HG03139 (cell line): ENCODE data around the gene GSAP.

ENCODE experiments used
- ATAC-seq: cut with Tn5 transposase; IDR thresholded peaks from one replicate; pipeline ENCODE4 v1.9.1; 2021; ENCODE audit not compliant: unreplicated experiment

The GSAP gene

GRCh38 chr7:77409739-77410547 is 6.2 kb downstream of the GSAP start:
- no peak for ATAC-seq

- no peak for ATAC-seq
These were observed 7.0 kb downstream of the GSAP start for GRCh38 chr7:77409005-77409738.

- ATAC-seq: no peak
These were observed 8.2 kb downstream of the GSAP start for GRCh38 chr7:77407906-77408305.

- no peak for ATAC-seq
These were observed 9.7 kb downstream of the GSAP start for GRCh38 chr7:77406421-77406820.

DNA sequence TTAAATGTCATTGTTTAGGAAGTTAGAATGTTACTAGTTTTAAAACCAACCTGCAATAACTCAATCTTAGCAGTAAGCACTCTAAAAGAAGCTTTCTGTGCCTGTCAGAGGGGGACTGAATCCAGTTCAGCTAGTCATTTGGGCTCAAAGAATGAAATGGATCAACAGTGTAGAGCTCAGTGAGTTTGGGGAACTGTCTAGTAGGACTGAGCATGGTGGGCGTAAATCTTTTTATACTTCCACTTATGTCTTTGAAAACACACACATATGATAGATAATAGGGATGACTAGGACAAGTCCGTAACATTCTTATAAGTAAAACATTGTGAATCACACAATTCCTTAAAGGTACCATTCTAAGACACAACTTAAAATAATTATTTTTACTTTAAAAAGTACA is 11.5 kb downstream of the GSAP start:
- no peak for ATAC-seq

DNA sequence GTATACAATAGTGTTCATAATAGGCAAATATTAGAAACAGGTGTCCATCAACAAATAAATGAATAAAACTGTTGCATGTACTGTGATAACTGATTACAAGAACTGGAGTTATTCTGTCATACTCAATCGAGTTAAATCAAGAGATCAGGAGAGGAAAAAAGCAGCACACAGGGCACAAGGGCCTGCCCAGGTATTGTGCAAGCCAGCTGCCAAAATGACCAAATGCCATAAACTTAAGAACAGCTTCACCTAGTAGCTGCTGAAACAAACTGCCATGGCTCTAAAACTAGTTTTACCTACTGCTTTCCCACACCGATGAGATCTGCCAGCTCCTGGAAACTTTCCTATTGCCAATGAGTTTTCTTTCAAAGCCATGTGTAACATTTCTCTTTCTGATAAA is 12.2 kb downstream of the GSAP start:
- ATAC-seq: no peak

DNA sequence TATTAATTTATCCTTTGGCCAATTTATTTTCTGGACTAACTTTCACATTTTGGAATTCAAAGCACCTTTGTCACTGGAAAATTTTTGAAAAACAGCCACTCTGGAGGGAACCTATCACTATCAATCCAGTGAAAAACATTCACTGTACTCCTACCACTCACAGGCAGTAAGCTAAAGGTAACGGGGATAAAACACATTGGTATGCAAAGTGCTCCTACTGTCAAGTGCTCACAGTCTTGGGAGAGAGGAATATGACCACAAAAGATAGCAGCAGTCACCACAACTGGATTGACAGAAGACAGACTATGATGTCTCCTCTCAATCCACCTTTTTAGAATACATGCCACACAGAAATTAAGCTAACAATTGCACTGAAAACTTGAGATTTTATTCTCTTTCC is 13.3 kb downstream of the GSAP start:
- no peak for ATAC-seq

DNA sequence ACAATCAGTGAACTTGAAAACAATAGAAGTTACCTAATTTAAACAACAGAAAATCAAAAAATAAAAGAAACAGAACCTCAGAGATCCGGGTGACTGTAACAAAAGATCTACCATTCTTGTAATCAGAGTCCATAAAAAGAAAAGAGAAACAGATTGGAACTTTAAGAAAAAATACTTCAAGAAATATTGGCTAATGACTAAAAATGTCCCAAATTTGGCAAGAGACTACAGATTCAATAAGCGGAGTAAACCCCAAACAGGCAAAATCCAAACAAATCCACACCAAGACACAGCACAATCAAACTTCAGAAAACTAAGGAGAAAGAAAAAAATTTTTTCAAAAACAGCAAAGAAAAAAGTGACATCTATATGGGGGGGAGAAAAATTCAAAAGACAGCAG is 15.1 kb downstream of the GSAP start:
- ATAC-seq: no peak

- no peak for ATAC-seq
These were observed 16.3 kb downstream of the GSAP start for GRCh38 chr7:77399816-77400215.

DNA sequence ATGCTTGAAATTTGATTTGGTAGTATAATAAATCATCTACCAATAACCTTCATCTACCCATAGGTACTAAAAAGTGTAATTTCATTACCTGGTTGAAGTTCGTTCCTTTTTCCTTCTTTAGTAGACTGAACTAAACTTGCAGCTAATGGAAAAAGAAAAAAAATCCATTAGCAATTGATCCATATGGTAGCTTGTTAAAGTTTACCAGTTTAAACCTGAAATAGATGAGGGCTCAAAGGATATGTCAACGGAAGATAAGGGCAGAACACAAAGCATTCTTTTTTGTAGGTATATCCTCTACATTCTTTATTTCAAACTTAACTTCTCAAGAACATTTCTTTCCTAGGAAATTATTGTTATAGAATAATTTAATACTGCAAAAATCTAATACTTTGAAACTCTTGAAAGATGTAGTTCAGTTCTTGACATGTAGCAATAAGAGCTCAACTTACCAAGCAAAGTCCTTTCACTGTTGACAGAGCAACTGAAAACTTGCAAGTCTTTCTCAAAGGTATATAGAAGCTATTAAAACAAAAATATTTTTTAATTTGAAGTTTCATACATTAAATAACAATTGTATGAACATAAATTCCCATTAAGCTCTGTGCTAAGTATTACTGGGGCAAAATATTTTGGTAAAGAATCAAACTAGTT is 19.1 kb downstream of the GSAP start:
- ATAC-seq: no peak

GRCh38 chr7:77395626-77396025 is 20.5 kb downstream of the GSAP start:
- no peak for ATAC-seq

GRCh38 chr7:77393954-77394353 is 22.2 kb downstream of the GSAP start:
- no peak for ATAC-seq

- ATAC-seq: peak; percentile 95
These were observed 22.9 kb downstream of the GSAP start for GRCh38 chr7:77393261-77393660.

- ATAC-seq: no peak
These were observed 24.9 kb downstream of the GSAP start for GRCh38 chr7:77391230-77391629.

DNA sequence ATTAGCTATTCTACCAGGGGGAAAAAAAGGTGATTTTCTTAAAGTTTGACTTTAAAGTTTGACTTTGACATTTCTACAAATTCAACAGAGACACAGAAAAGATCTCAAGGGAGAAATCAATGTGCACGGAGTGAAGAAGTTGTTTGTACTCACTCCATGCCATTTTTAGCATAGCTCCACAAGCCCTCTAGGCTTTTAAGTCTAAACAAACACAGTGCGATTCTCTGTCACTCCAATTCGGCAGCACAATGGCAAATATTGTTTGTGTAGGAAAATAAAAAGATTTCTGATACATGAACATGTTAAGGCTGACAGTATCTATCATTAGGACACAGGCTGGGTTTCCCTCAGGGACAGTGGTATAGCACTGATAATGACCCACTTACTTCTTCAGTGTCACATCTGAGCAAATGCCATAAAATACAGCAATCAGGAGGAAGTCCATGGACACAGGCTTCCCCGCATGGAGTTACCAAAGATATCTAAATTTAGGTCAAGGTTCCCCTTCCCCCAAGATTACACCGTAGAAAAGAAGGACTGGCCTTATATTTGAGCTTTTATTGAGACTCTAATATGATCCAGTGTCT is 28.0 kb downstream of the GSAP start:
- ATAC-seq: no peak

DNA sequence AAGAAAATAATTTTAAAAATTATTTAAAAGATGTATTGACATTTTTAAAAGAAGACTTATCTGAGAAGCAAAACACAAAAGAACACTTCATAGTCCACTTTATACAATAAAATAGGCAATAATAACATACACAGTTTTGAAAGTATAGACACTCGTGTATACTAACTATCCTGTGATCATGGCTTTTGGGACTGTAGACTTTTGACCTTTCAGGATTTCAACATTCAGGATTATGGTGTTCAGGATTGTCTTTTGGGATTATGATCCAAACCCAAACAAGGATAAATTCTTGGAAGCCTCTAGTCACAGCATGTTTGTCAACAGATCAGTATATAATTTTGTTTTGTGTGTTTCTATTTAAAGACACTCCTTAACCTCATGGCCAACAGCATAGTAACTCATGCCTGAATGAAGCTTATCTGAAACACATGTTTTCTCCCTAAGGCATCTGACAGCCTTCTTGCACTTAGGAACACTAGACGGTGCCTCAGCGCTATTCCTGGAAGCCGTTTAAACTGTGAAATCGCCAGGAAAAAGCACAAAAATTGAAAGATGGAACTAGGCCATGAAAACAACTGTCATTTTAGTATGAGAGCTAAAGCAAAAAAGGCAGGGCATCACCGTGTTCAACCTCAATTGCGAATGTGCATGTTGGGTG is 29.9 kb downstream of the GSAP start:
- no peak for ATAC-seq

GRCh38 chr7:77383333-77383740 is 32.8 kb downstream of the GSAP start:
- no peak for ATAC-seq

GRCh38 chr7:77382532-77382931 is 33.6 kb downstream of the GSAP start:
- ATAC-seq: no peak

DNA sequence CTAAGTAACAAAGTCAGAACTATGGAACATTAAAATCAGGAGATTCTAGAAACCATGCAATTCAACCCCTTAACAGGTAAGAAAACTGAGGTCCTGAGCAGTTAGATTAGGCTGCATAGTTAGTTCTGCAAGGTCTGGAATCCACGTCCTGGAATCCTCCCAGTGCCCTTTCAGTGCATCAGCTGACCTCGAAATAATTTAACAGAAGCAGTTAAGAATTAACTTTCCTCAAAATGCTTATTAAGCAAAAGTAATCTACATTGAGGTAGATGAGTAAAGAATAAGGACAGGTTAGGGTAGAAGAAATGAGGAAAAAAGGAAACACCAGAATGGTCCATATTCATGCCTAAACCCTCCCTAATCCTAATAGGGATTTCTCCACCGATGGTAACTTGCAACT is 37.6 kb downstream of the GSAP start:
- no peak for ATAC-seq

DNA sequence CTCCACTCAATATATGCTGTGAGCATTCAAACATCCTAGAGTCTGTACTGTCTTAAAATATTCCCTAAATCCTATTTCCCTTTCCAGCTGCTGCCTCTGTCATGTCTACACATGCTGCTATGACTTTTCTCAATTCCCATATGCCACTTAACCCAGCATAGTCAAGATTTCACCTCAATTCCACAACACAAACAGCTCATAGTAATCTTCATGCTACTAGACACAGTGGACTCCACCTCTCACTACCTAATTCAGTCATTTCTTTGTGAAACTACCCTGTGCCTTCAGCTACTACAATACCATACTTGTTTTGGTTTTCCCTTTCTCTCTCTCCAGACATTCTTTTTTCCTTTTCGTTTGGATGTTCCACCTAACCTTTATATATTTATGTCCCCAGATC is 45.5 kb downstream of the GSAP start:
- ATAC-seq: no peak

DNA sequence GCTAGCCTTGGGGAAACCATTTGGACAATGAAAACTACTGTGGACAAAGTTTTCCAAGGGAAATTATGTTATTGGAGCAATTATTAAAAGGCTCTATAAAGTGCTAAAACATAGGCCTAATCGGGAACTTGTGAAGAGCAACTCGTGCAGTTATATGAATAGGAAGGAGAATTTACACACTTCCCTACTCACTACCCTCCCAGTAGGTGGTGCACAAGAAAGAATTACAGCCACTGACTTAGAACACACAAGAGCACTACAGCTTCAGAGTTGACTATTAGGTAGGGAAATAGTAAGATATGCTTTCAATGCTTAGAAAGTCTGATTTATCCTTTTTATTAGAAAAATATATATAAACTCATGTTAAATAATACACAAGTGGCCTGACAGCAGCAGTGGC is 47.2 kb downstream of the GSAP start:
- ATAC-seq: no peak
